ENCODE measurements around the gene ID1. TPM values are rescaled to one million over a fixed set of nuclear protein-coding genes. Genes with fewer than 3 reads are reported as not detected.
A peak's percentile ranks its signal among the peaks of the same experiment; 100 is the strongest.

ID1 gene
- total RNA-seq, 6 donors from 2014 or later: 226 to 911 (median 570) TPM

DNA sequence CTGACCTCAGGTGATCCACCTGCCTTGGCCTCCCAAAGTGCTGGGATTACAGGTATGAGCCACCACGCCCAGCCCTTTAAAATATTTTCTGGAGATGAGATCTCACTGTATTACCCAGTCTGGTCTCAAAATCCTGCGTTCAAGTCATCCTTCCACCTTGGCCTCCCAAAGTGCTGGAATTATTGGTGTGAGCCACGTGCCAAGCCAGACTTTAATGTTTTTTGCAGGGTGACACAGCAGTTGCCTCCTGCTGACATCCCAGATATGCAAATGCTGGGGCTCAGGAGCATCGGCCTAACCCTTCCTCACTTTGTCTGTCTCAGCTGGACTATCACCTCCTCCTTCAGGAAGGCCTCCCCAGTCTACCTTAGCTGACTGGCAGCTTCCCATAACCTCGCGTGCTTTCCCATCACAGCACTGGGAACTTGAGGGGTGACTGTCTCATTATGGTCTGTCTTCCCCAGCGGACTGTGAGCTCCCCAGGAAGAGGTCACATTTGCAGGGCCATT, 14.3 kb upstream of the ID1 start:
- Histone ChIP-seq H3K9me3 (no peaks in the 10 kb centered on the region), H3K4me3 (no peak overlapping the region), H3K27ac (peak overlapping the region in 3 of 4 donors; percentile 45 to 49 (median 47)), H3K4me1 (peaks cover 33 to 59% (median 41%) of the 10 kb centered on the region in 4 donors), H3K36me3 (no peaks in the 10 kb centered on the region), H3K27me3 (peaks cover 0 to 3% (median 0%) of the 10 kb centered on the region in 4 donors)
- 88 to 95% methylated on average over 7 of the region's 7 CpGs for WGBS, 2 donors
- ATAC-seq (ENCODE audit: low FRiP score in 2 of 2) (no peak), DNase-seq (no peak)
- TF ChIP-seq, protein P1, sequence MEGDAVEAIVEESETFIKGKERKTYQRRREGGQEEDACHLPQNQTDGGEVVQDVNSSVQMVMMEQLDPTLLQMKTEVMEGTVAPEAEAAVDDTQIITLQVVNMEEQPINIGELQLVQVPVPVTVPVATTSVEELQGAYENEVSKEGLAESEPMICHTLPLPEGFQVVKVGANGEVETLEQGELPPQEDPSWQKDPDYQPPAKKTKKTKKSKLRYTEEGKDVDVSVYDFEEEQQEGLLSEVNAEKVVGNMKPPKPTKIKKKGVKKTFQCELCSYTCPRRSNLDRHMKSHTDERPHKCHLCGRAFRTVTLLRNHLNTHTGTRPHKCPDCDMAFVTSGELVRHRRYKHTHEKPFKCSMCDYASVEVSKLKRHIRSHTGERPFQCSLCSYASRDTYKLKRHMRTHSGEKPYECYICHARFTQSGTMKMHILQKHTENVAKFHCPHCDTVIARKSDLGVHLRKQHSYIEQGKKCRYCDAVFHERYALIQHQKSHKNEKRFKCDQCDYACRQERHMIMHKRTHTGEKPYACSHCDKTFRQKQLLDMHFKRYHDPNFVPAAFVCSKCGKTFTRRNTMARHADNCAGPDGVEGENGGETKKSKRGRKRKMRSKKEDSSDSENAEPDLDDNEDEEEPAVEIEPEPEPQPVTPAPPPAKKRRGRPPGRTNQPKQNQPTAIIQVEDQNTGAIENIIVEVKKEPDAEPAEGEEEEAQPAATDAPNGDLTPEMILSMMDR (IDR thresholded peaks at IDR 0.05): no peak
- no peak for TF ChIP-seq EP300 (IDR thresholded peaks at IDR 0.05)
- TF ChIP-seq POLR2AphosphoS5 (IDR thresholded peaks at IDR 0.05): no peak
- no peak for TF ChIP-seq POLR2A (IDR thresholded peaks at IDR 0.05)

- peaks cover 40 to 59% (median 41%) of the 10 kb centered on the region in 4 donors for H3K4me1 ChIP-seq
- H3K36me3 ChIP-seq: no peaks in the 10 kb centered on the region
- H3K4me3 ChIP-seq: no peak overlapping the region
- ATAC-seq (ENCODE audit: low FRiP score in 2 of 2) (peak; percentile 20 to 78), DNase-seq (peak; percentile 76 to 78)
- 72 to 75% methylated on average over 8 to 9 of the region's 11 CpGs for WGBS, 2 donors
- TF ChIP-seq EP300 (IDR thresholded peaks at IDR 0.05) (no peak), POLR2A (IDR thresholded peaks at IDR 0.05) (no peak), POLR2AphosphoS5 (IDR thresholded peaks at IDR 0.05) (no peak)
- TF ChIP-seq, protein P1 (IDR thresholded peaks at IDR 0.05): no peak
- no peaks in the 10 kb centered on the region for H3K9me3 ChIP-seq
- peak overlapping the region; percentile 64 to 94 (median 82) for H3K27ac ChIP-seq
- no peaks in the 10 kb centered on the region for H3K27me3 ChIP-seq
Observed at GRCh38 chr20:31593221-31594001, 11.7 kb upstream of the ID1 start.

- ATAC-seq (ENCODE audit: low FRiP score in 2 of 2) (no peak), DNase-seq (no peak)
- H3K27me3 ChIP-seq: no peaks in the 10 kb centered on the region
- peaks cover 33 to 52% (median 38%) of the 10 kb centered on the region in 4 donors for H3K4me1 ChIP-seq
- H3K4me3 ChIP-seq: no peak overlapping the region
- peak overlapping the region; percentile 77 to 94 (median 82) for H3K27ac ChIP-seq
- no peak for TF ChIP-seq POLR2AphosphoS5 (IDR thresholded peaks at IDR 0.05)
- TF ChIP-seq, protein P1 (IDR thresholded peaks at IDR 0.05): no peak
- H3K9me3 ChIP-seq: no peaks in the 10 kb centered on the region
- H3K36me3 ChIP-seq: no peaks in the 10 kb centered on the region
- WGBS, 2 donors: 93 to 94% methylated on average over 13 of the region's 13 CpGs
Observed at GRCh38 chr20:31594002-31594557, 11.0 kb upstream of the ID1 start.

- H3K36me3 ChIP-seq: no peaks in the 10 kb centered on the region
- peak overlapping the region; percentile 77 to 94 (median 82) for H3K27ac ChIP-seq
- ATAC-seq (ENCODE audit: low FRiP score in 2 of 2) (peak in 1 of 2 donors; percentile 25), DNase-seq (no peak)
- no peak overlapping the region for H3K4me3 ChIP-seq
- TF ChIP-seq, protein P1 (IDR thresholded peaks at IDR 0.05): no peak
- TF ChIP-seq POLR2AphosphoS5 (IDR thresholded peaks at IDR 0.05) (peak in 1 of 2 donors; percentile 31), POLR2A (IDR thresholded peaks at IDR 0.05) (peak in 1 of 4 donors; percentile 20), EP300 (IDR thresholded peaks at IDR 0.05) (peak in 1 of 4 donors; percentile 66)
- peaks cover 33 to 50% (median 36%) of the 10 kb centered on the region in 4 donors for H3K4me1 ChIP-seq
- WGBS, 2 donors: 65 to 88% methylated on average over 9 to 11 of the region's 11 CpGs
- H3K9me3 ChIP-seq: no peaks in the 10 kb centered on the region
- no peaks in the 10 kb centered on the region for H3K27me3 ChIP-seq
Observed at GRCh38 chr20:31594558-31595379, 10.3 kb upstream of the ID1 start.
